Esophagus squamous epithelium (tissue), 4 donors: Measurements from ENCODE around the gene IL1RN.

ENCODE experiments used
- POLR2A ChIP-seq, 4 donors: fragments of 450-650 bp; IDR thresholded peaks; one replicate each; pipeline ENCODE4 v1.6.1; 2017; ENCODE audit warnings: antibody characterized with exemption in 4 of 4, mild to moderate bottlenecking in 4 of 4, moderate library complexity in 3 of 4
- TF ChIP-seq, protein P1 (sequence below), 6 experiments: fragments of 450-650 bp in 4 of 6; fragments of 200-600 bp in 2 of 6; sonication (generic) in 2 of 6; IDR thresholded peaks; one replicate each; pipeline ENCODE4 v1.5.1; 2016 to 2019; ENCODE audit warnings: antibody characterized with exemption in 6 of 6, mild to moderate bottlenecking in 4 of 6, moderate library complexity in 4 of 6

DNA sequence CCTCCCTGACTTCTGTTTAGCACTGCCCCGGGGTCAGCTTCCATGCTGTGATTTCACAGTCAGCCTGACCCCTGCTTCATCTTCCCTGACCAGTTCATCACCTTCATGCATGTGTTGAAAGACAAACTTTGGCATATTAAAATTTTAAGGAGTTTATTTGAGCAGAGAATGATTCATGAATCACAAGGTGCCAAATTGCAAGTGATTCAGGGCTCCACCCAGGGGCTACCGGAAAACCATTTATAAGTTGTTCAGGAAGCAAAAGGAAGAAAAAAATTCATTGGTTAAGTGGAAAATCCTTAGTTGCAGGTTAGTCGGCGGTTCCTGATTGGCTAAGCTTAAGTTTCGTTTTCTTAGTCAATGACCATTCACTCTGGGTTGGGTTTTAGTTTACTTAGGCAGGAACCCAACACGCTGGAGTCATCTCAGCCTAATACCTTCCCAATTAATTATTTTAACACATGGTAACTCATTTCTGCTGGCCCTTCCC lies 49.0 kb upstream of the IL1RN start:
- TF ChIP-seq, protein P1, sequence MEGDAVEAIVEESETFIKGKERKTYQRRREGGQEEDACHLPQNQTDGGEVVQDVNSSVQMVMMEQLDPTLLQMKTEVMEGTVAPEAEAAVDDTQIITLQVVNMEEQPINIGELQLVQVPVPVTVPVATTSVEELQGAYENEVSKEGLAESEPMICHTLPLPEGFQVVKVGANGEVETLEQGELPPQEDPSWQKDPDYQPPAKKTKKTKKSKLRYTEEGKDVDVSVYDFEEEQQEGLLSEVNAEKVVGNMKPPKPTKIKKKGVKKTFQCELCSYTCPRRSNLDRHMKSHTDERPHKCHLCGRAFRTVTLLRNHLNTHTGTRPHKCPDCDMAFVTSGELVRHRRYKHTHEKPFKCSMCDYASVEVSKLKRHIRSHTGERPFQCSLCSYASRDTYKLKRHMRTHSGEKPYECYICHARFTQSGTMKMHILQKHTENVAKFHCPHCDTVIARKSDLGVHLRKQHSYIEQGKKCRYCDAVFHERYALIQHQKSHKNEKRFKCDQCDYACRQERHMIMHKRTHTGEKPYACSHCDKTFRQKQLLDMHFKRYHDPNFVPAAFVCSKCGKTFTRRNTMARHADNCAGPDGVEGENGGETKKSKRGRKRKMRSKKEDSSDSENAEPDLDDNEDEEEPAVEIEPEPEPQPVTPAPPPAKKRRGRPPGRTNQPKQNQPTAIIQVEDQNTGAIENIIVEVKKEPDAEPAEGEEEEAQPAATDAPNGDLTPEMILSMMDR (IDR thresholded peaks at IDR 0.05): no peak
- no peak for TF ChIP-seq POLR2A (IDR thresholded peaks at IDR 0.05)
